Measurements from ENCODE around the gene ITSN1. TPM values are rescaled to one million over a fixed set of nuclear protein-coding genes. Genes with fewer than 3 reads are reported as not detected.

Gene ITSN1
- total RNA-seq, 1 experiment from 2014 or later: 50.3 TPM

DNA sequence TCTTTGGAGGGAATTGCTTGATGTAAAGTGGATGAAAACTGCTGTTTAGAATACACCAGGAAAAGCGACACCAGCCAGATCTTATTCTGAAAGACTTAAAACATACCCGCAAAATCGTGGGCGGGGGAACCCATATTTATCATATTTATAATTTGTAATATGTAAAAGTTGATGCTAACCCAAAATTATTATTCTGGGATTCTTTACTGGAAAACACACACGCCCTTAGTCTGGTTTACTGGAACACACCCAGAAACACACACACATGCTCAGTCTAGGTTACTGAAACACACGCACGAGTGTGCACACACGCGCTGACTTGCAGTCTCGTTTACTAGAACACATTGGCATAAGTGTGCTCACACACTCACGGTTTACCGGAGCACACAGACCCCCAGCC is 240.8 kb downstream of the ITSN1 start:
- BruUV-seq (replicated peaks): no TSS peak
- Histone ChIP-seq H3K4me1 (ENCODE audit: control insufficient read depth, insufficient read depth, low read length) (no peaks in the 10 kb centered on the region; the same call in 1 of the 2 replicates), H3K9me3 (ENCODE audit: control insufficient read depth, insufficient read depth, low read depth, low read length) (no peaks in the 10 kb centered on the region), H3K4me3 (ENCODE audit: low read depth in 2 of 2, low read length in 2 of 2) (no peak overlapping the region), H3K27ac (ENCODE audit: low read length) (no peak overlapping the region), H3K27me3 (ENCODE audit: control insufficient read depth, insufficient read depth, low read length) (no peaks in the 10 kb centered on the region), H3K36me3 (ENCODE audit: control insufficient read depth, insufficient read depth, low read length) (no peaks in the 10 kb centered on the region)
- TF ChIP-seq, protein P1, sequence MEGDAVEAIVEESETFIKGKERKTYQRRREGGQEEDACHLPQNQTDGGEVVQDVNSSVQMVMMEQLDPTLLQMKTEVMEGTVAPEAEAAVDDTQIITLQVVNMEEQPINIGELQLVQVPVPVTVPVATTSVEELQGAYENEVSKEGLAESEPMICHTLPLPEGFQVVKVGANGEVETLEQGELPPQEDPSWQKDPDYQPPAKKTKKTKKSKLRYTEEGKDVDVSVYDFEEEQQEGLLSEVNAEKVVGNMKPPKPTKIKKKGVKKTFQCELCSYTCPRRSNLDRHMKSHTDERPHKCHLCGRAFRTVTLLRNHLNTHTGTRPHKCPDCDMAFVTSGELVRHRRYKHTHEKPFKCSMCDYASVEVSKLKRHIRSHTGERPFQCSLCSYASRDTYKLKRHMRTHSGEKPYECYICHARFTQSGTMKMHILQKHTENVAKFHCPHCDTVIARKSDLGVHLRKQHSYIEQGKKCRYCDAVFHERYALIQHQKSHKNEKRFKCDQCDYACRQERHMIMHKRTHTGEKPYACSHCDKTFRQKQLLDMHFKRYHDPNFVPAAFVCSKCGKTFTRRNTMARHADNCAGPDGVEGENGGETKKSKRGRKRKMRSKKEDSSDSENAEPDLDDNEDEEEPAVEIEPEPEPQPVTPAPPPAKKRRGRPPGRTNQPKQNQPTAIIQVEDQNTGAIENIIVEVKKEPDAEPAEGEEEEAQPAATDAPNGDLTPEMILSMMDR (IDR thresholded peaks at IDR 0.05): no peak
- TF ChIP-seq SIN3A (IDR thresholded peaks at IDR 0.05; ENCODE audit: borderline replicate concordance, insufficient read depth, low read depth, low read length) (no peak), POLR2AphosphoS5 (IDR thresholded peaks at IDR 0.05; ENCODE audit: low read depth, low read length) (no peak), TCF7L2 (IDR thresholded peaks at IDR 0.05; ENCODE audit: low read depth, low read length) (no peak)
- TF ChIP-seq, protein P2, sequence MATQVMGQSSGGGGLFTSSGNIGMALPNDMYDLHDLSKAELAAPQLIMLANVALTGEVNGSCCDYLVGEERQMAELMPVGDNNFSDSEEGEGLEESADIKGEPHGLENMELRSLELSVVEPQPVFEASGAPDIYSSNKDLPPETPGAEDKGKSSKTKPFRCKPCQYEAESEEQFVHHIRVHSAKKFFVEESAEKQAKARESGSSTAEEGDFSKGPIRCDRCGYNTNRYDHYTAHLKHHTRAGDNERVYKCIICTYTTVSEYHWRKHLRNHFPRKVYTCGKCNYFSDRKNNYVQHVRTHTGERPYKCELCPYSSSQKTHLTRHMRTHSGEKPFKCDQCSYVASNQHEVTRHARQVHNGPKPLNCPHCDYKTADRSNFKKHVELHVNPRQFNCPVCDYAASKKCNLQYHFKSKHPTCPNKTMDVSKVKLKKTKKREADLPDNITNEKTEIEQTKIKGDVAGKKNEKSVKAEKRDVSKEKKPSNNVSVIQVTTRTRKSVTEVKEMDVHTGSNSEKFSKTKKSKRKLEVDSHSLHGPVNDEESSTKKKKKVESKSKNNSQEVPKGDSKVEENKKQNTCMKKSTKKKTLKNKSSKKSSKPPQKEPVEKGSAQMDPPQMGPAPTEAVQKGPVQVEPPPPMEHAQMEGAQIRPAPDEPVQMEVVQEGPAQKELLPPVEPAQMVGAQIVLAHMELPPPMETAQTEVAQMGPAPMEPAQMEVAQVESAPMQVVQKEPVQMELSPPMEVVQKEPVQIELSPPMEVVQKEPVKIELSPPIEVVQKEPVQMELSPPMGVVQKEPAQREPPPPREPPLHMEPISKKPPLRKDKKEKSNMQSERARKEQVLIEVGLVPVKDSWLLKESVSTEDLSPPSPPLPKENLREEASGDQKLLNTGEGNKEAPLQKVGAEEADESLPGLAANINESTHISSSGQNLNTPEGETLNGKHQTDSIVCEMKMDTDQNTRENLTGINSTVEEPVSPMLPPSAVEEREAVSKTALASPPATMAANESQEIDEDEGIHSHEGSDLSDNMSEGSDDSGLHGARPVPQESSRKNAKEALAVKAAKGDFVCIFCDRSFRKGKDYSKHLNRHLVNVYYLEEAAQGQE (IDR thresholded peaks at IDR 0.05; ENCODE audit: insufficient read depth in 1 of 2, low read depth in 2 of 2, low read length in 1 of 2): no peak
- in situ Hi-C loops (cut with HindIII; ENCODE audit: low pct_unique_long_range_greater_than_20kb, low sequenced_read_pairs): no loop called here
- ChIA-PET POLR2A (interaction anchor here (0.7 kb wide), 1 partner anchor 319 kb away, joined by 10 read pairs; no protein-coding TSS in a partner anchor), CTCF (interaction anchor here (0.6 kb wide), 1 partner anchor 19 kb away, joined by 3 read pairs; no protein-coding TSS in a partner anchor)
- intact Hi-C loops (cut with micrococcal nuclease; ENCODE audit: unreplicated experiment): no loop called here
- no peak for ATAC-seq
- no peak for DNase-seq (ENCODE audit: low read depth, low spot score)

DNA sequence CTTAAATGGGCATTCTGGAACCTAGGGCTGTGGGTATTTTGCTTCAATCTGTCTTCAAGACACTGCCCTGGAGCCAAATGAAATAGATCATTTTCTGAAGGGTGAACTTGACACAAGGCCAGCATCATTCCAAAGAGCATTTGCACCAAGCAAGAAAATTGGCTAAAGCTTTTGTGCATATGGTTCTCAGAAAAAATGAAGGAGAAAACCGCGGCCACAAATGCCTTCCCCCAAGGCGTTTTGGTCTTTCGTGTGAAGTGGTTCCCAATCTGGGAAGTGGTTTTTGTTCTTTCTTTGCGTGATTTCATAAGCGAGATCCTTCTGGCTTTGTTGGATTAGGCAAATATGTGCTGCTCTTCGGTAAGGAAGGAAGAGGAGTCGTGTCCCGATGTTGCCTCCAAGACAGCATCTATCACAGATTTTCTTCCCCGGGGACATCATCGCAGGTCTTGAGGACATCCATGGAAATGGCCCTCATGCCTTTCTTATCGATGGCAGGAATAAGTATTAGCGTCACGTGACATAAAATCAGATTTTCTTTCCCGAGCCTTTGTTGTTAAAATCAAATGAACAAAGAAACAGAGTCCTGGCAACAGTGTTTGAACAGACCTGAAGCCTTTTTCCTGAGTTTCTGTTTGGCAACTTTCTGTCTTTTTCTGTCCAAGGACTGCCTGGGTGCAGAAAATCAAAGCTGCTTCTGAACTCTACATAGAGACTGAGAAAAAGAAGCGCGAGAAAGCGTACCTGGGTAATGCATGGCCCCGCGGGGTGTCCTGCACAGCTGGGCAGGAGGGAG is 242.3 kb downstream of the ITSN1 start:
- POLR2A ChIA-PET: no interaction called here
- in situ Hi-C loops (cut with HindIII; ENCODE audit: low pct_unique_long_range_greater_than_20kb, low sequenced_read_pairs): no loop called here

More for the DNA sequence above, 242.3 kb downstream of the ITSN1 start:
- DNase-seq (ENCODE audit: low read depth, low spot score): no peak
- H3K9me3 ChIP-seq (ENCODE audit: control insufficient read depth, insufficient read depth, low read depth, low read length): no peaks in the 10 kb centered on the region
- H3K27ac ChIP-seq (ENCODE audit: low read length): no peak overlapping the region
- H3K4me1 ChIP-seq (ENCODE audit: control insufficient read depth, insufficient read depth, low read length): no peaks in the 10 kb centered on the region; the same call in 1 of the 2 replicates
- intact Hi-C loops (cut with micrococcal nuclease; ENCODE audit: unreplicated experiment): no loop called here
- CTCF ChIA-PET: no interaction called here
- no peak overlapping the region for H3K4me3 ChIP-seq (ENCODE audit: low read depth in 2 of 2, low read length in 2 of 2)
- ATAC-seq: no peak
- H3K27me3 ChIP-seq (ENCODE audit: control insufficient read depth, insufficient read depth, low read length): no peaks in the 10 kb centered on the region
- TF ChIP-seq SIN3A (IDR thresholded peaks at IDR 0.05; ENCODE audit: borderline replicate concordance, insufficient read depth, low read depth, low read length): no peak
- TF ChIP-seq, protein P1 (IDR thresholded peaks at IDR 0.05): no peak
- TF ChIP-seq, protein P2 (IDR thresholded peaks at IDR 0.05; ENCODE audit: insufficient read depth in 1 of 2, low read depth in 2 of 2, low read length in 1 of 2): no peak
- TF ChIP-seq POLR2AphosphoS5 (IDR thresholded peaks at IDR 0.05; ENCODE audit: low read depth, low read length): no peak
- TF ChIP-seq TCF7L2 (IDR thresholded peaks at IDR 0.05; ENCODE audit: low read depth, low read length): no peak
- no TSS peak for BruUV-seq (replicated peaks)
- no peaks in the 10 kb centered on the region for H3K36me3 ChIP-seq (ENCODE audit: control insufficient read depth, insufficient read depth, low read length)
